CD4-positive, alpha-beta T cell treated with Interleukin-4 for 1 hour (primary cell): Measurements from ENCODE around the gene CDH13.

Experiments
- DNase-seq, 2 donors: peaks; one replicate each; pipeline ENCODE4 v3.0.0-alpha.2; 2020 to 2022

CDH13 gene

DNA sequence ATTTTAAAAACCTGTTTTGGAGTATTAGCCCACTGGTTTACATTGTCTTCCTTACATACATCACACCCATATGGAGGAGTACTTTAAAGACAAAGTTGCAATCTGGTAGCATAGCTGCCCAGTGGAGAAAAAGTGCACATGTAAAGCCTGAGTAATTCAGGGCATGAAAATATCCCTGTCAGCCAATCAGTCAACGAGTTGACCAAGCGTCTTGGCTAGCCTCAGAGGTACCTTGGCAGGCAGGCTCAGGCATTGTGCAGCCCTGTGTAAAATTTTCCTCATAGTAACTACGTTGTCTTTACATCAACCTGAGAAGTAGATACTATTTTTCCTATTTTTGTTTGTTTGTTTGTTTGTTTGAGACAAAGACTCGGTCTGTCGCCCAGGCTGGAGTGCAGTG lies 339.0 kb downstream of the CDH13 start:
- DNase-seq: no peak

GRCh38 chr16:82967424-82967823 lies 340.7 kb downstream of the CDH13 start:
- no peak for DNase-seq

GRCh38 chr16:82971126-82971525 lies 344.4 kb downstream of the CDH13 start:
- DNase-seq: no peak

- no peak for DNase-seq
These were observed 345.7 kb downstream of the CDH13 start for GRCh38 chr16:82972331-82972919.

GRCh38 chr16:82979406-82980111 lies 352.8 kb downstream of the CDH13 start:
- DNase-seq: no peak

GRCh38 chr16:82980810-82981209 lies 354.0 kb downstream of the CDH13 start:
- DNase-seq: no peak

GRCh38 chr16:82987767-82988166 lies 361.0 kb downstream of the CDH13 start:
- DNase-seq: no peak

- no peak for DNase-seq
These were observed 363.4 kb downstream of the CDH13 start for GRCh38 chr16:82990155-82990554.

DNA sequence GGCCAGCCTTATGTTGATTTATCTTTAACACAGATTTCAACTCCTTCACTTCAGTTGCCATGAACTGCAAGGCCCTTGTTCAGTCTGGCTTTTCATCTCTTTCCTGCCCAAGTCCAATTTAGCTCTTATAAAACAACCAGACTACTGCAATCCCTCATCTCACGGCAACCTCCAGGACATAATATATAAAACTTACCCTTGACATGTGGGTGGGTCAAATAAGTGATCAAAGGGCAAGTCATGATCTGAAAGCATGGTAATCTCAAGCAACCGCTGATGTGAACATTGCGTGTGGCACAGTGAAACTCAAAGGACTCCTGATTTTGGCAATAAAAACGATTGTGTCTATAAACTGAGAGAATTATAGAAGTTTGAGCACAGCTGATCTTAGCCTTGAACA lies 364.6 kb downstream of the CDH13 start:
- DNase-seq: no peak

GRCh38 chr16:82991966-82992675 lies 365.4 kb downstream of the CDH13 start:
- DNase-seq: no peak

DNA sequence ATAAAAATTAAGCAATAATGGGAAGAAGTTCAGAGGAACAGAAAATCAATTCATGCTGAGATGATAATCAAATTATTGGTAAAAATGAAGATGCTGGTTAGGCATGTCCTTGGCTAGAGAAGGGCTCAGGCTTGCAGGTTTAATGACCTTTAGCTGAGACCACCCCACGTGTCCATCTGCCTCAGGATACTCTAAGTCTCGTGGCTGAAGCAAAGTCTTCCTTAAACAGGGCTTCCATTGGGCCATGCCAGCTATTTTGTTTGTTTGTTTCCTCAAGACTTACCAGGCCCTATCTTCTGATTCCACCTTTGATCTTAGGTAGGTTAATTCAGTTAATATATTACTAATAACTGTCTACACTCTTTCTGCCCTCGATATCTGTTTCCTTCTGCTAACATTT lies 366.0 kb downstream of the CDH13 start:
- no peak for DNase-seq

DNA sequence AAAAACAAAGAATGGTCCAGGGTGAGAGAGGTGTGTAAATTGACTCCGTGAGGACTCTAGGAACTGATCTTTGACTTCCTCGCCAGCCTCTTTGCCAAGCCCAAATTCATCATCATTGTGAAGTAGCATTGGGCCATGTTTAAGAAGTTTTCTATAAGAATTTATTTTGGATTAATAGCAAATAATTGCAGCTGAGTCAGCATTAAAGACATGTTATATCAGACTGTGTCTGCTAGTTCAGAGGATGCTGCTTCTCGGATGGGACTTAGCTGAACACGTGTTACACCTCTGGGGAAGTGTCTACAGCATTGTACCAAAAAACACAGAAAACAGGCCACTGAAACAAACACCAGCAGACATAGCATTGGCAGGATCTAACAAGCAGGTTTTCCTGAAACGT lies 366.6 kb downstream of the CDH13 start:
- DNase-seq: no peak

DNA sequence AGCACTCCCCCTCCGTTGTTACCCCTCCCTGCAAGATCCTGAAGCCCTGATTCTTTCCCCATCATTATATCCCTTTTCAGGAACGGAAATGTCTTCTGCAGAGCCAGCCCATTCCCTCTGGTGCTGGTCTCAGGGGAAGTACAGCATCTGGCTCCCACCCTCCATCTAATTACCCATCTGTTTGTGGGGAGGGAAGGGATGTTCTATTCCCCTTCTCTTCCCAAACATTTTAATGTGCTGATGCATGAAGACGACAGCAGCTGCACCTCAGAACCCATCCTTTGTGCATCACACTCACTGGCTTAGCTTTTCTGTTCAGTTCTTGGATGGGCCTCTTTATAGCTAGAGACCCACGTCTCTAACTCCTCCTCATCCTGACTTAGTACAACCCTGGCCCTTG lies 367.2 kb downstream of the CDH13 start:
- DNase-seq: no peak

DNA sequence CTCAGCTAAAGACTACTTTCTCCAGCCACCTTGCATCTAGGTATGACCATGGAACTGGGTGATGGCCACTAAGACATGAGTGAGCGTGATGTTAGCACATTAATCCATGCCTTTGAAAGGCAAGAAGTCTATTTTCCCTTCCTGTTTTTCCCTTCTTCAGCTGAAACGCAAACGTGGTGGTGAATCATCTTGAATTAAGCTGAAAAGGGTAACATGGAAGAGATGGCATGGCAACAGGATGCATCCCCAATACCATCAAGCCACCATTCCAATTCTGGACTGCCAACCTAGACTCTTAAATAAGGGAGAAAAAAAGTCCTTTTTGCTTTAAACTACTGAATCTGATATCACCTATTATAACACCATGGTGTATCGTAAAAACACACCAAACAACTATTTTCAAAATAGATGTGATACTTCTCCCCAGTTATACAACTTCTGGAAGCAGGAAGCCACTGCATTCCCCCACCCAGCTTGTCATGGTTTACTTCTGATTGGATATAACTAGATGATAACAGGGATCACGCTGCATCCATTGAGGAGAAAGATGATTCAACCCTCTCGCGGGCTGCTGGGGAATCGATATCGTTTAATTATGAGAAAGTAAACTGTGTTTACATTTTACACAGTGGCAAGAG lies 368.6 kb downstream of the CDH13 start:
- no peak for DNase-seq

- DNase-seq: no peak
These were observed 369.2 kb downstream of the CDH13 start for GRCh38 chr16:82995924-82996441.

- no peak for DNase-seq
These were observed 370.0 kb downstream of the CDH13 start for GRCh38 chr16:82996814-82997213.

DNA sequence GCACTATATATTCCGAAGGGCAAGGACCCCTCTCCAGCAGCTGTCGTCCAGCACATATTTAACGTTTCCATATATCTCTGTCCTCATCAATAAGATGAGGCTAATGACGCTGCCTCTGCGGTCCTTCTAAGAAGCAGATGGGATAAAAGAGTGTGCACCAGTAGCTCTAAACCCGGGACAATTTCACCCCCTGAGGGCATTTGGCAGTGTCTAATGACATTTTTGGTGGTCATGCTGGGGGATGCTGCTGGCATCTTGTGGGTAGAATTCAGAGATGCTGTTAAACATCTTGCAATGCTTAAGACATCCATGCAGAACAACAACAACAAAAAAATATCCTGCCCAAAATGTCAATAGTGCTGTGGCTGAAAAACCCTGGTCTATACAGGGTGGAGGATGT lies 372.9 kb downstream of the CDH13 start:
- DNase-seq: no peak

DNA sequence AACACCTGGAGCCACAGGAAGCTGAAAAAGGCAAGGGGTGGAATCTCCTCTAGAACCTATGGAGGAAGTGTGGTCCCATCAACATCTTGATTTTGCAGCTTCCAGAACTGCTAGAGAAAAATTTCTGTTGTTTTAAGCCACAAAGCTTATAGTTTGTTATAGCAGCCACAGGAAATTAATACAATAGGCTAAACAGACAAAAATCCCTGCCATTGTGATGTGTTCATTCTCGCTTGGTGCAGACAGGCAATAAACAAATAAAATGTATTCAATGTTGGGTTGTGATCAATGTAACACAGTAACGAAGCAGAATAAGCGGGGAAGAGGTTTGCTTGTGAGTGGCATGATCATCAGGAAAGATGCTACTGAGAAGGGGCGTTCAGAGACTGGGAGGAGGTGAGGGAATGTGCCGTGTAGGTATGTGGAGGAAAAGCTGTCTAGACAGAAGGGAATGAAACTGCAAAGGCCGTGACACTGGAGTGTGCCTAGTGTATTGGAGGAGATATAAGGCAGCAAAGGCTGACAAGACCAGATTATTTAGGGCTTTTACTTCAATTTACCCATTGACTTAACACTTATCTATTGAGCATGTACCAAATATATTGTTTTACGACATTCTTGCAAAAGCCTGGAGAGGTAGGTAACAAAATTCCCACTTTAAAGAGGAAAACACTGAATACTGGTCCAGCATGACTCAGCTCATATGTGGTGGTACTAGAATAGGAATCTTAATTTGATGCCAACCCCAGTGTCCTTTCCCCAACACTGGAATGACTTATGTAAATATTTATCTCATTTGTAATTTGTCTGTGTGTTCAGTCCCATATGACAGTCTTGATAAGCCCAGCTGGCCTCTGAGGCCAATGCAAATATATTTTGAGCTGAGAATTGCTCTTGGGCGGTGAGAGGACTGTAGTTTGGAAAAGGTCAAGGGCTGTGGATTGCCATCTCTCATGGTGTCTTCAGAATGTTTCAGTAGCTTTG lies 375.9 kb downstream of the CDH13 start:
- DNase-seq: no peak

DNA sequence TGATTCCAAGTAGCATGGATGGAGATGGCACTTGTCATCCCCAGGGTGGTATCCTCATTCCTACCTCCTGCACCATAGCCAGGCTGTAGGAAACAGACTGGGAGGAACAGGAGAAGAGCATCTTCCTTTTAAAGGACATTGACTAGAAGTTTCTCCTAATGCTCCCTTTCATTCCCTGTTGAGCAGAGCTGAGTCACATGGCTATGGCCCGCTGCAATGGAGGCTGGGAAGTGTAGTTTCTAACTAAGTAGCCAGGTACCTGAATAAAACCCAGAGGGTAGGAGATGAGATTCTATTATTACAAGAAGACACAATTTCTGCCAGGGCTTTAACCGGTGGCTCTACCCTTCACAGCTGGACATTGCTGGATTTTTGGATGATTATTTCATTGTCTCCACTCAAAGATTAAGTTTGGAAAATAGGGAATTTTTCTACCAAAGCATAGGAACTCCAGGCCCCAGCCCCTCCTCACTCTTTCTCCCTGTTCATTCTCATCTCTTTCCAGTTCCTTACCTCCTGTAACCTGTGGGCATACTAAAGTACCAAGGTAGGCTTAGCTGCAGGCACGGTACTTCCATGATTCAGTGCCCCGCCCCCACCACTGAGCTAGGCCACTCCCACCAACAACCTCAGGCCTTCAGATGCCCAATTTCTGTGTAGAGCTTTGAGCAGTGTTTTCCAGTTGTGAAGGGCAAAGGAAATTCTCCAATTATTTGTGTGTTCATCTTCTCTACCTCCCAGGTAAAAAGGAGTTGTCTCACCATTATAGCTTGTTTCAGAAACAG lies 378.3 kb downstream of the CDH13 start:
- DNase-seq: no peak

- DNase-seq: no peak
These were observed 378.9 kb downstream of the CDH13 start for GRCh38 chr16:83005653-83006160.
